GM12864 (cell line): Measurements from ENCODE around the gene PSMD14.

Experiments used
- DNase-seq: peaks from one replicate; pipeline ENCODE4 v3.0.0-alpha.2; 2011; ENCODE audit warnings: low read depth
- H3K4me3 ChIP-seq: 2 replicates; pipeline ENCODE4 v1.5.1; 2011; ENCODE audit warnings: mild to moderate bottlenecking, low read depth, low read length, control low read depth
- TF ChIP-seq, protein P1 (sequence below): IDR thresholded peaks from 2 replicates; pipeline ENCODE4 v1.5.1; 2011; ENCODE audit warnings: low read depth, mild to moderate bottlenecking, moderate library complexity, low read length, control low read depth, inconsistent platforms; ENCODE audit errors: missing control alignments

PSMD14 gene

DNA sequence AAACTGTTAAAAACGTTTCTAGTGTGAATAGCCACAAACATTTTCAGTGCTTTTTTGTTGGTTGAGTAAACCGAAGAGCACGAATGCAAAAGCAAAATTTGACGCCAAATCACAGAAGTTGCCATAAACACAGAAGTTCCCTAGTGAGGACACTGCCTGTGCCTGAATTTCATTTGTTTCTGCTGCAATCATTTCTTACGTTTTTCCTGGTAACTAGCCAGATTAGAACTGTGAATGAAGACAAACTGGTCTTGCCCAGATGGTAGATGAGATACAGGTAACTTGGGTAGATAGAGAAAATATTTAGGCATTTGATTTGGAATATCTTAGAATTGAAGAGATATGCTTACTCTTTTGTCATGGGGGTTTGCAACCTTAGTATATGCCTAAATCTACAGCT is 98.1 kb downstream of the PSMD14 start:
- TF ChIP-seq, protein P1, sequence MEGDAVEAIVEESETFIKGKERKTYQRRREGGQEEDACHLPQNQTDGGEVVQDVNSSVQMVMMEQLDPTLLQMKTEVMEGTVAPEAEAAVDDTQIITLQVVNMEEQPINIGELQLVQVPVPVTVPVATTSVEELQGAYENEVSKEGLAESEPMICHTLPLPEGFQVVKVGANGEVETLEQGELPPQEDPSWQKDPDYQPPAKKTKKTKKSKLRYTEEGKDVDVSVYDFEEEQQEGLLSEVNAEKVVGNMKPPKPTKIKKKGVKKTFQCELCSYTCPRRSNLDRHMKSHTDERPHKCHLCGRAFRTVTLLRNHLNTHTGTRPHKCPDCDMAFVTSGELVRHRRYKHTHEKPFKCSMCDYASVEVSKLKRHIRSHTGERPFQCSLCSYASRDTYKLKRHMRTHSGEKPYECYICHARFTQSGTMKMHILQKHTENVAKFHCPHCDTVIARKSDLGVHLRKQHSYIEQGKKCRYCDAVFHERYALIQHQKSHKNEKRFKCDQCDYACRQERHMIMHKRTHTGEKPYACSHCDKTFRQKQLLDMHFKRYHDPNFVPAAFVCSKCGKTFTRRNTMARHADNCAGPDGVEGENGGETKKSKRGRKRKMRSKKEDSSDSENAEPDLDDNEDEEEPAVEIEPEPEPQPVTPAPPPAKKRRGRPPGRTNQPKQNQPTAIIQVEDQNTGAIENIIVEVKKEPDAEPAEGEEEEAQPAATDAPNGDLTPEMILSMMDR, result no peak
- no peak for DNase-seq
- H3K4me3 ChIP-seq, result no peak overlapping the region

DNA sequence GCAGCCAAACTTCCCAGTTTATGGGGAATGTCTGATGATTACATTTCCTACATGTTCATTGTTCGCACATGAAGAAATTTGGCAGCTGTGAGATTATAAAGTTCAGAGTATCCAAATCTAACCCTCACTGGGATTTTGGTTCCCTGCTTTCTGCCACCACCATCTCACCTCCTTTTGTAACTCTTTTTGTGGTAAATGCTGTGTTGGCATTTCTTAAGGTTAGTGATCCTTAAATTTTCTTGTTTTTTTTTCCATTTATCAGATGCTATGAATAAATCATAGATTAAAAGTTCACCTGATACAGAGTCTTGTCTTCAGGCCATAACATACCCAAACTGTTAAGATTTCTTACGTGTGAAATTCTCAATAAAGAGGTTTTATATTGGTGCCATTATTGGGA is 99.4 kb downstream of the PSMD14 start:
- H3K4me3 ChIP-seq, result no peak overlapping the region
- TF ChIP-seq, protein P1, result no peak

DNA sequence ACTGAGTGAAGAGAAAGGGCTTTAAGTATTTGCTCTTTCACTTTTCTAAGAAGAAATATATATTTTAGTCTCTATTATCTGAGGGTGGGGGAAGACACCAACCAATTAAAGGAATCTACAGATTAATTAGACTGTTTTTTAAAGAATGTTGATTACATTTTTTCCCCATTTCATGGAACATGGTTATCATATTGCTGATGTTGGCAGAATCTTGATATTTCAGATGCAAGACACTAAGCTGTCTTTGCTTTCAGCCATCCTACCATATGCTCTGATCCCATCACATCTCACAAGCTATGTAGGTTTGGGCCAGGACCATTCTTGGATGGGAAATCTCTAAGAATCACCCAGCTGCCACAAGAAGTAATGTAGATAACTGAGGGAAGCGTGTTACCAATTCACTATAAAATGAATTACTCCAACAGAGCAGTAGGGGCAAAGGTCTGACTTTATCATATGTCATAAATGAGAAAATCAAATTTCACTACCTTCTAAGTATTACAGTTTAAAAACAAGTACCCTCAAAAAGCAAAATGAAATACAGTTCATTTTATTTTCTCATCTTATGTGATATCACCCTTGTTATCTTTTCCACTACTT is 101.2 kb downstream of the PSMD14 start:
- TF ChIP-seq, protein P1, result no peak
- no peak overlapping the region for H3K4me3 ChIP-seq
- no peak for DNase-seq

More for the DNA sequence above, 99.4 kb downstream of the PSMD14 start:
- no peak for DNase-seq

DNA sequence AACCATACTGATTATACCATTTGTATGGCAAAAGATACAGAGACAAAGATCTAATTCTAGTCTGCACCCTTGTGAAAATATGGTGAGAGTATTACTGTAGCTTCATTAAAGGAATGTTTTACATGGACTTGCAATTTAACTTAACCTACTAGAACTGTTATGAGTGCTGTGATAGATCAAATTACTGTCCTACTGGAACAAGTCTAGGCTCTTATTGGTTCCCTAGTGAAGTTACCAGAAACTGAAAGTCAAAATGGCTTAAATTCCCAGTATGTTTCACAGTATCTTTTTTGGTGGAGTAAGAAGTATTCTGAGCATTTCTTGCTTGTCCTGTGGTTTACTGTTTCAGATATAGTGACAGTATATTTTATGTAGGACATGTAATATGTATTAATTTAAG is 104.1 kb downstream of the PSMD14 start:
- TF ChIP-seq, protein P1, result no peak
- no peak overlapping the region for H3K4me3 ChIP-seq
- no peak for DNase-seq

DNA sequence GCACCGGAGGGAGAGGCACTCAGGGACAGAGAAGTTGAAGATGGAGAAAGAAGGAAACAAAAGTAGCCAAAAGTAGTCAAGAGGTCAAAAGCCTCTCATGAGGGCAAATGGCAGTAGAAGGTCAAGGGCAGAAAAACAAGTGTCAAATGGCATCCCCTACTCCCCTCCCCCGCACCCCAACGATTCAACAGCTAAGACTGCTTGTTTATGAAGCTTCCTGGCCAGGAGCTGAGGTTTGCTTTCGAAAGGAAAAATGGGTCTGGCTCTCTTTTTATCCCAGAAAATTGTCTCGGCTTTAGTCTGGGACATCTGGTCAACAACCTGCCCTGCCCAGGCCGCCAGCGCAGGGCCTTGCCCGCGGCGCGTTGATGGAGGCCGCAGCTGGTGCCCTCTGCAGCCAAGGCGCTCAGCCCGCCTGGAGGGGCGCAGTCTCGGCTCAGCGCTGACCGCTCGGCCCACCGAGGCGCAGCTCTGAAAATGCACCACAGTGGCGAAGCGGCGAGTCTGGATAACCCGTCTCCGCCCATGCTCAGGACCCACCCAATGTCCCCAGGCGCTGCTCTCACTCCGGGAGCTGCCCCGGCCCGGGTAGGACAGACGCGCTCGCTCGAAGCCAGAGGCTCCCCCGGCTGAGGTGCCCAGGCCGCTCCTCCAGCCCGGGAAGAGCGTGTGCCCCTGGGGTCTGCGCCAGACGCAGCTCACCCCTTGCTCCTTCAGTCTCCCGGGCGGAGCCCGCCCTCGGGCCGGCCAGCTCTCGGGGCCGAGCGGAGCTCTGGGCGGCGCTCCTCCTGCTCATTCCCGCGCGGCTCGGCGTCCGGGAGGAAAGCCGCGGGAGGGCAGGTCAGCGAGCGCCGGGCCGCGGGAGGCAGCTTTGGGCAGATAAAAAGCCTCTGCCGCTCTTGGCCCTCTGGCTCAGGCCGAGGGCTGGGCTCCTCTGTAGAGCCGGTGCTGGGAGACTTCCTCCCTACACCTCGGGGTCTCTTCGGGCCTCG is 106.1 kb downstream of the PSMD14 start:
- no peak for DNase-seq
- TF ChIP-seq, protein P1, result peak; percentile 9
- peak overlapping the region; percentile 42 for H3K4me3 ChIP-seq

DNA sequence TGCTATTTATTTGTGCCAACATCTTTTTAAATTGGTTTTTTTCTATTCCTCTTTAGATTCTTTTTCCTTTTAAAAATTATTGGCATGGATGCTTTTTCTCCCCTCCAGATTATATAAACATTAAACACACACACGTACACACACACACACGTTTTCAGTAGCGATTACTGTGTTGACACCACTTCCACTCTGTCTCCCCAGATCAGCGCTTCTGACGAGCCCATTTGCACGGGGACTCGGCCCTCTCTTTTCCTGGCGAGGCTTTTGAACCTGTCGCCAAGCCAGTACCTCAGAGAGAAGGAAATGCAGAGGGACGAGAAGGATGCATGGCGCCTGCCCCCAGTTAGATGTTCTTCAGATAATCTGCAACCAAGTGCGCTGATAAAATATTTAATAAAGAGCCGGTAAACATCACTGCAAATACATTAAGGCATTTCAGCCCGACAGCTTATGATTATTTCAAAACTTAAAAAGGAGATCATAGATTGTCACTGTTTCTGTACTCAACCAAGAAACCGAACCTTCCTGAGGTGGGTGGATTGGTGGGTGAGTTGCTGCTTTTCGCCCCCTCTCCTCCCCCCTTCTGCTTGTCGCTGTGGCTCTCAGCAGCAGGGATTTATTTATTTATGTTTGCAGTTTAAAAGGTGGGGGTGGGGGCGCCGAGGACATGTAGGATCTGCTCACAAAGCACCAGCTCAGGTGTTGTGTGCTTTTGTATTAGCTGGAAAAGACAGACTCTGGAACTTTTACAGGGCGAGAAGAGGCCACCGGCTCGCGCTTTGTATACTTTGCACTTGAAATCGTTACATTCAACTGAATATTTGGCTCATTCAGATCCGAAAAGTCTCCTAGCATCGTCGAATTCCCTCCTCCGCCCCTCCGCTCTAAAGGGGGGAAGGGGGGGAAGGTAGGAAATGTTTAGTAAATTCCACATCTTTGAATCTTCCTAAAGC is 107.1 kb downstream of the PSMD14 start:
- TF ChIP-seq, protein P1, result no peak
- DNase-seq, result no peak
- peak overlapping the region; percentile 42 for H3K4me3 ChIP-seq
